Activated T-cell treated with anti-CD3 and anti-CD28 coated beads, Interleukin-2, amount 50 U/mL, for 4 hours (primary cell): ENCODE data around the gene GGTLC3. TPM values are rescaled to one million over a fixed set of nuclear protein-coding genes. Genes with fewer than 3 reads are reported as not detected.
A peak's percentile ranks its signal among the peaks of the same experiment; 100 is the strongest.
"Not testable (repeated sequence)": the region's sequence is repeated elsewhere in the genome, so short reads cannot be mapped to it uniquely, and the experiment has no call there.

Experiments
- ATAC-seq, 2 donors: fragments of 200-7000 bp; cut with Tn5 transposase; one replicate each; pipeline ENCODE4 v1.10.0; 2021
- DNase-seq: peaks from one replicate; pipeline ENCODE4 v3.0.0-alpha.2; 2020
- H3K27me3 Mint-ChIP-seq: one replicate; pipeline ENCODE4 v1.8.0; 2021; ENCODE audit warnings: low read depth, mixed read lengths
- H3K36me3 Mint-ChIP-seq: one replicate; pipeline ENCODE4 v1.8.0; 2022; ENCODE audit warnings: mixed read lengths; ENCODE audit not compliant: insufficient read depth
- H3K4me1 Mint-ChIP-seq: one replicate; pipeline ENCODE4 v1.8.0; 2021; ENCODE audit warnings: low read depth, mixed read lengths
- H3K4me3 Mint-ChIP-seq: one replicate; pipeline ENCODE4 v1.8.0; 2021; ENCODE audit warnings: mild to moderate bottlenecking, moderate library complexity, mixed read lengths
- H3K9me3 Mint-ChIP-seq: one replicate; pipeline ENCODE4 v1.8.0; 2021; ENCODE audit warnings: mixed read lengths
- total RNA-seq, 3 donors: library from RNA; stranded (reverse); gene quantifications; one replicate each; pipeline ENCODE4 v1.2.1, GENCODE V29; 2021

Gene GGTLC3
- total RNA-seq: not detected

- not testable (repeated sequence) for H3K4me1 Mint-ChIP-seq, H3K4me3 Mint-ChIP-seq, H3K27me3 Mint-ChIP-seq, DNase-seq, H3K9me3 Mint-ChIP-seq, H3K36me3 Mint-ChIP-seq, ATAC-seq
Observed at GRCh38 chr22:18518061-18518460, at the start of gene GGTLC3. TSS of gene GGTLC3 (minus strand) at chr22:18518161. CDS start at chr22:18517897, 264 bp downstream.

DNA sequence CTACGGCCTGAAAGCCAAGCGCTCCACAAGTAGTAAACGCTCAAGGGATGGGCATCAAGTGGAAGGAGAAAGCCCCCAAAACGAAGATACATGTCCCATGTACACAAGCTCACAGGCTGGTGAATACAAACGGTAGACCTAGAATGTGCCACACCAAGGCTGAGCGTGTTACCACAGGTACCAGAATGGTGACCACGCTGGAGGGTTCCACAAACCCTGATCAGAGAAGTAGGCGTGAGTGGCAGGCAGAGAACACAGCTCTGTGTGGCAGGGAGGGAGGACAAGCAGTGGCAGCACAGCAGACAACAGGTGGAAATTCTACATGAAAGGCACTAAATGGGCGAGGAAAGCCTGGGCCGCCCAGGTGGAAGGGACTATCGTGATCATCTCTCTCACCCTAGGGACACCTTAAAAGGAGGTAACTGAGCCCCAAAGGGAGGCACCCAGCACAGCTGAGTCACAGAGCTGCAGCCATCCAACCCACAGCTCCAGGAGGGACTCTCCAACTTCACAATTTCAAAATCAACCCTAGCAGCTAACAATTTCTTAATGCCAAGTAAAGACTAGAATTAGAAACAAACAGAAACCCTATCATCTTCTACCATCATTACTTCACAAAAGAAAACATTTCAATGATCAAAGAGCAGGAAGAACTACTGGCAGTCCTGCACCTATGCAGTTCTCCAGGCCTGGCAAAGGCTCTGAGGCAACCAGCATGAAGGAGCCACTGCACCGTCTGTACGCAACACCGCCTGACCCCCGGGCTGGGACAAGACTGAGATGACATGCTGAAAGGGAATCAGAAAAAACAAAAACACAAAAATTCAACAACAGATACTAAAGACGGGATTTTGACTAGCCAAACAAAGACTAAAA, 42.4 kb upstream of the GGTLC3 start:
- H3K27me3 Mint-ChIP-seq, DNase-seq, H3K9me3 Mint-ChIP-seq, H3K4me3 Mint-ChIP-seq, H3K4me1 Mint-ChIP-seq, H3K36me3 Mint-ChIP-seq: not testable (repeated sequence)
- peak; percentile 95 to 98 for ATAC-seq

- ATAC-seq, H3K27me3 Mint-ChIP-seq, H3K4me1 Mint-ChIP-seq, H3K4me3 Mint-ChIP-seq, DNase-seq, H3K9me3 Mint-ChIP-seq, H3K36me3 Mint-ChIP-seq: not testable (repeated sequence)
Observed at GRCh38 chr22:18558939-18559338, 41.0 kb upstream of the GGTLC3 start.

DNA sequence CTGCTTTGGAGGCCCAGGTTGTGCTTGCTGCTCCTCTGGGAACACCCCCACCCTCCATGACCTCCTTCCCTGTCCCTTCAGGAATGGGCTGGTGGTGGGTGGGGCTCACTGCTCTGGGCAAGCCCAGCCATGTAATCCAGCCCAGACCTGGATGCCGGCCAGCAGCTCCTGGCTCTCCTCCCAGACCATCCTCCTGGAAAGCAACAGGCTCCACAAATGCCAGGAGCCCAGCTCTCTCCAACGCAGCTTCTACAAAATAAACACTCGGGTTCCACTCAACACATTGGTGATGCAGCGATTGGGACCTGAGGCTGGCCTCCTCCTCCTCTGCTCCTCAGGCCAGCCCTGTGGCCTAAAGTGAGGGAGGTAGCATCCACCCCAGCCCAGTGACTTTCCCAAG, 40.6 kb upstream of the GGTLC3 start:
- not testable (repeated sequence) for H3K4me1 Mint-ChIP-seq, H3K4me3 Mint-ChIP-seq, H3K36me3 Mint-ChIP-seq, DNase-seq, H3K27me3 Mint-ChIP-seq, ATAC-seq, H3K9me3 Mint-ChIP-seq

GRCh38 chr22:18554280-18555256, 36.6 kb upstream of the GGTLC3 start:
- H3K36me3 Mint-ChIP-seq, H3K9me3 Mint-ChIP-seq, DNase-seq, H3K4me3 Mint-ChIP-seq, ATAC-seq, H3K27me3 Mint-ChIP-seq, H3K4me1 Mint-ChIP-seq: not testable (repeated sequence)

DNA sequence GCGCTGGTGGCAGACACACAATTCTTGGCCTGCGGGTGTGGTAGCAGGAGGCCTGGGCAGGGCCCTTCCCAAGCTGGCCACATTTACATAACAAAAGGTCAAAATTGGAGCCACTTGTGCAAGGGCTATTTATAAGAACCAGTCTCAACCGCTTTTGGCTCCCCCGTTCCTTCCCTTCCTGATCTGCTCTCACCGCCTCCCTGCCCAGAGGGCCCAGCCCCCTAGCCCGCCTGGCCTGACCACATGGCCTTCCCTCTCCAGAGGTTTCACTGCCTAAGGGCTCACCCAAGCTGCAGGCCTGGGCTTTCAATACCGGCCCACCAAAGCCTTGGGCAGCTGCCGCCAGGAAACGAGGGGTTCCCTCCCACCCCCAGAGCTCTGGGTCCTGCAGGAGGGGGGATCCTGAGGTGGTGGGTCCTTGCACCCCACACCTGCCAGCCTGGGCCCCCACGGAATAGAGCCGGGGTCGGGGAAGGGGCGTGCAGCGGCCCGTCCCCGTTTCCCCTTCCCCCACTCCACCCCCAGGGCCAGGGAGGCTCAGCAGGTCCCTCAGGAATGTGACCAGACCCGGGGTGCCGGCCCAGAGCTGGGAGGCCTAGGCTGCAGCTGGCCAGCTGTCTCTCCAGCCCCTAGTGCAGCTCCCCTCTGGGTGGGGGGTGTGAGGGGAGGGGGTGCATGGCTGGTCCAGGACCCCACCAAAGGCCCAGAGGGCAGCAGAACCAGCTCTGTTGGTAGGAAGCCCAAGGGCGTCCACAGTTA, 35.1 kb upstream of the GGTLC3 start:
- not testable (repeated sequence) for ATAC-seq, H3K4me3 Mint-ChIP-seq, H3K9me3 Mint-ChIP-seq

DNA sequence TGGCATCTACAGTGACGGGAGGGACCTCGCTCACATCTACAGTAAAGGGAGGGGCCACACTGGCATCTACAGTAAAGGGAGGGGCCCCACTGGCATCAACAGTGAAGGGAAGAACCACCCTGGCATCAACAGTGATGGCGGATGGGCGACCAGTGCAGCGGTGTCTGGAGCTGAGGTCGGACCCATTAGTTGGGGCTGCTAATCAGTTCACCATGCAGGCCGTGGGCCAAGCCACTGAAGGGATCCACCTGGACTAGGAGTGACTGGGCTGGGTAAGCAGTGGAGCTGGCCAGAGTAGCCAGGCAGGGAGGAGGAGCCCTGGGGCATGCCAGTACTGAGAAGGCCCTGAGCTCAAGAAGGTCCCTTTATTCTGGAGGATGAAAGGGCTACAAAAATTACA, 33.1 kb upstream of the GGTLC3 start:
- not testable (repeated sequence) for H3K27me3 Mint-ChIP-seq, ATAC-seq, H3K36me3 Mint-ChIP-seq, H3K4me3 Mint-ChIP-seq, H3K4me1 Mint-ChIP-seq, DNase-seq, H3K9me3 Mint-ChIP-seq

More for the DNA sequence above, 35.1 kb upstream of the GGTLC3 start:
- not testable (repeated sequence) for DNase-seq, H3K27me3 Mint-ChIP-seq, H3K4me1 Mint-ChIP-seq, H3K36me3 Mint-ChIP-seq

- H3K4me1 Mint-ChIP-seq, H3K9me3 Mint-ChIP-seq, H3K27me3 Mint-ChIP-seq, DNase-seq, ATAC-seq, H3K4me3 Mint-ChIP-seq, H3K36me3 Mint-ChIP-seq: not testable (repeated sequence)
Observed at GRCh38 chr22:18549458-18550179, 31.7 kb upstream of the GGTLC3 start.

- not testable (repeated sequence) for H3K4me3 Mint-ChIP-seq, ATAC-seq, DNase-seq, H3K9me3 Mint-ChIP-seq, H3K4me1 Mint-ChIP-seq, H3K27me3 Mint-ChIP-seq, H3K36me3 Mint-ChIP-seq
Observed at GRCh38 chr22:18544615-18545014, 26.7 kb upstream of the GGTLC3 start.

DNA sequence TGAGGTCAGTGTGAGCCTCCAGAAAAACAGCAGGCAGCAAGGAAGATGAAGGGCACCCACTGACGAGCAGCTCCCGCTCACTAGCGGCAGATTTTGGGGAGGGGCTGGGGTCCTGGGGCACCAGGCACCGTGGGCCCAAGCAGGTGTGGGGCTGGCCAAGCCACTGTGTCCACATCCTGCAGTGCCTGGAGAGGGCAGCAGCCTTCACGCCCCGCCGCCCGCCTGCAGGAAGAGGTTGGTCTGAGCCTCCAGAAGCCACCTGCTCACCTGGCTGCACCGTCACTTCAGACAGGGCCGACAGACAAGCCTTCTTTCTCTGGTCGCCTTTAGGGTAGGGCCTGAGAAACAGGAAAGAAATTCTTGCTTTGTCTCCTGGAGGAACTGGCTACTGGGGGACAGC, 25.4 kb upstream of the GGTLC3 start:
- H3K9me3 Mint-ChIP-seq, ATAC-seq, H3K4me3 Mint-ChIP-seq, DNase-seq, H3K36me3 Mint-ChIP-seq, H3K27me3 Mint-ChIP-seq, H3K4me1 Mint-ChIP-seq: not testable (repeated sequence)

DNA sequence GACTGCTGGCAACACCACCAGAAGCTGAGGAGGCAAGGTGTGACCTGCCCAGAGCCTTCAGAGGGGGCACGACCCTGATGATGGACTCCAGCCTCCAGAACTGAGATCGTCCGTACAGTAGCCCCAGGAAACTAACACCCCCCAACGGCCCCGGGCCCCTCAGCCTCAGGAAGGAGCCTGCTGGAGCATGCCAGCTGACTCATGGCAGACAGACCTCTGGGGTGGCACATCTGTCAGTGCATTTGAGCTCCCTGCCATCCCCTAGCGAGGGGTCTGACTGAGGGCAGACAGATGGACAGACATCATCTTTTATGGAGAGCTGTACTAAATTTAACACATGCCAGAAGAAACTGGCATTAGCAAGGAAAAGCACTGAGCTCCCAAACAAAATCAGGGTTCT, 22.0 kb upstream of the GGTLC3 start:
- H3K36me3 Mint-ChIP-seq, H3K4me3 Mint-ChIP-seq, DNase-seq, ATAC-seq, H3K4me1 Mint-ChIP-seq, H3K27me3 Mint-ChIP-seq, H3K9me3 Mint-ChIP-seq: not testable (repeated sequence)

DNA sequence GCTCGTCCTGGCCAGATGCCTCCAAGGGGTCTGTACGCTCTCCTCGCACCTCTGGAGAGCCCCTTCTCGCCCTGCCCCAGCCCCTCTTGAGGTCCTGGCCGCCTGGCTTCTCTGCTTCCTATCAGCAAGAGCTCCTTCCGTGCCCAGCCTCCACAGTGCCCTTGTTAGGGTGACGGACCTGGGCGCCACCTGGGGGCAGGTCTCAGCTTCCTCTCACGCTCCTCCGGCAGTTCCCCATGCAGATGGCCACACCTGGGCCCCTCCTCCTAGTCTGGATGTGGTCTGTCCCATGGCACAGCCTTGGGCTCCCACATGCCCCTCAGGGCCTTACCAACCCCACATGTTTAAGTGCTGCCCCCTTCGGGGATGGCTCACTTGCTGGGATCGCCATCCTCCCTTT, 16.4 kb upstream of the GGTLC3 start:
- DNase-seq, H3K27me3 Mint-ChIP-seq, H3K4me1 Mint-ChIP-seq, H3K4me3 Mint-ChIP-seq, ATAC-seq, H3K9me3 Mint-ChIP-seq, H3K36me3 Mint-ChIP-seq: not testable (repeated sequence)

GRCh38 chr22:18533633-18534032, 15.7 kb upstream of the GGTLC3 start:
- not testable (repeated sequence) for DNase-seq, H3K27me3 Mint-ChIP-seq, H3K4me1 Mint-ChIP-seq, ATAC-seq, H3K9me3 Mint-ChIP-seq, H3K36me3 Mint-ChIP-seq, H3K4me3 Mint-ChIP-seq
